ENCODE data around the gene IL18R1. TPM values are rescaled to one million over a fixed set of nuclear protein-coding genes. Genes with fewer than 3 reads are reported as not detected.
"Not testable (repeated sequence)": the region's sequence is repeated elsewhere in the genome, so short reads cannot be mapped to it uniquely, and the experiment has no call there.

IL18R1 gene
- 1.3 TPM for total RNA-seq

GRCh38 chr2:102355526-102356380 lies at the start of gene IL18R1:
Gene IL18R1 (plus strand): TSS chr2:102355796. CDS start chr2:102362661, 6,865 bp downstream.
- peak; percentile 61 to 73 (median 61) for DNase-seq (ENCODE audit: low read depth in 2 of 3, low spot score in 2 of 3)

GRCh38 chr2:102306125-102306524 lies 49.5 kb upstream of the IL18R1 start:
- no peak for DNase-seq (ENCODE audit: low read depth in 2 of 3, low spot score in 2 of 3)

- peak in 2 of 3 donors; percentile 28 to 51 for DNase-seq (ENCODE audit: low read depth in 2 of 3, low spot score in 2 of 3)
Measured at GRCh38 chr2:102310964-102311640, 44.5 kb upstream of the IL18R1 start, which contains the start of gene IL1RL1. Gene IL1RL1 (plus strand): TSS chr2:102311563. CDS start chr2:102338265, 26,702 bp downstream.

GRCh38 chr2:102313025-102313424 lies 42.6 kb upstream of the IL18R1 start:
- DNase-seq (ENCODE audit: low read depth in 2 of 3, low spot score in 2 of 3): no peak

- no peak for DNase-seq (ENCODE audit: low read depth in 2 of 3, low spot score in 2 of 3)
Measured at GRCh38 chr2:102313471-102313870, 42.1 kb upstream of the IL18R1 start.

- DNase-seq (ENCODE audit: low read depth in 2 of 3, low spot score in 2 of 3): no peak
Measured at GRCh38 chr2:102313950-102314349, 41.6 kb upstream of the IL18R1 start.

GRCh38 chr2:102315921-102316320 lies 39.7 kb upstream of the IL18R1 start:
- DNase-seq (ENCODE audit: low read depth in 2 of 3, low spot score in 2 of 3): no peak

GRCh38 chr2:102317715-102318114 lies 37.9 kb upstream of the IL18R1 start:
- DNase-seq (ENCODE audit: low read depth in 2 of 3, low spot score in 2 of 3): no peak

GRCh38 chr2:102318437-102318836 lies 37.2 kb upstream of the IL18R1 start:
- no peak for DNase-seq (ENCODE audit: low read depth in 2 of 3, low spot score in 2 of 3)

- DNase-seq (ENCODE audit: low read depth in 2 of 3, low spot score in 2 of 3): peak in 1 of 3 donors; percentile 36
Measured at GRCh38 chr2:102321941-102322719, 33.5 kb upstream of the IL18R1 start.

GRCh38 chr2:102324914-102325313 lies 30.7 kb upstream of the IL18R1 start:
- not testable (repeated sequence) for DNase-seq (ENCODE audit: low read depth in 2 of 3, low spot score in 2 of 3)

GRCh38 chr2:102331311-102331980 lies 24.1 kb upstream of the IL18R1 start:
- DNase-seq (ENCODE audit: low read depth in 2 of 3, low spot score in 2 of 3): no peak

- DNase-seq (ENCODE audit: low read depth in 2 of 3, low spot score in 2 of 3): no peak
Measured at GRCh38 chr2:102334486-102334885, 21.1 kb upstream of the IL18R1 start.

- peak in 2 of 3 donors; percentile 67 to 69 for DNase-seq (ENCODE audit: low read depth in 2 of 3, low spot score in 2 of 3)
Measured at GRCh38 chr2:102335871-102336366, 19.7 kb upstream of the IL18R1 start.

GRCh38 chr2:102336502-102336945 lies 19.1 kb upstream of the IL18R1 start:
- no peak for DNase-seq (ENCODE audit: low read depth in 2 of 3, low spot score in 2 of 3)

GRCh38 chr2:102337012-102337411 lies 18.6 kb upstream of the IL18R1 start:
- DNase-seq (ENCODE audit: low read depth in 2 of 3, low spot score in 2 of 3): no peak

GRCh38 chr2:102337481-102338386 lies 17.9 kb upstream of the IL18R1 start:
- no peak for DNase-seq (ENCODE audit: low read depth in 2 of 3, low spot score in 2 of 3)

GRCh38 chr2:102340778-102341177 lies 14.8 kb upstream of the IL18R1 start:
- peak in 1 of 3 donors; percentile 42 for DNase-seq (ENCODE audit: low read depth in 2 of 3, low spot score in 2 of 3)

GRCh38 chr2:102342888-102343287 lies 12.7 kb upstream of the IL18R1 start:
- DNase-seq (ENCODE audit: low read depth in 2 of 3, low spot score in 2 of 3): no peak

Data from hematopoietic multipotent progenitor cell (in vitro differentiated cells).